HepG2 (cell line): ENCODE measurements around the gene STK10. TPM values are rescaled to one million over a fixed set of nuclear protein-coding genes. Genes with fewer than 3 reads are reported as not detected.
A peak's percentile ranks its signal among the peaks of the same experiment; 100 is the strongest.

Source experiments
- ATAC-seq: fragments of 200-7000 bp; cut with Tn5 transposase; 3 replicates; pipeline ENCODE4 v1.9.1; 2020; ENCODE audit warnings: mild to moderate bottlenecking, moderate library complexity
- BruUV-seq: library from RNA; stranded (reverse); fragments of 400-500 nt; replicated peaks from 2 replicates; lab custom pipeline; 2021; lab: Mats Ljungman, UMichigan
- CTCF ChIA-PET: fragments of 300-600 bp; formaldehyde crosslinking; extraction: SDS; loops from one replicate; lab custom pipeline; 2021; ENCODE audit warnings: low total read pairs, inconsistent platforms, low intra/inter-chr PET ratio; lab: Yijun Ruan, JAX
- POLR2A ChIA-PET: fragments of 350-600 bp; sonication (Branson Sonifier 250); formaldehyde crosslinking; loops from one replicate; lab custom pipeline; 2020; ENCODE audit warnings: antibody characterized with exemption, inconsistent platforms; lab: Yijun Ruan, JAX
- DNase-seq: peaks from one replicate; pipeline ENCODE4 v3.0.0-alpha.2; 2015; ENCODE audit warnings: low spot score
- FAIRE-seq: peaks from 3 replicates; lab custom pipeline; 2011; peaks lifted over from hg19 to GRCh38; lab: Jason Lieb, UNC
- H2AFZ ChIP-seq: one replicate; pipeline ENCODE4 v1.6.1; 2011; ENCODE audit warnings: low read length, inconsistent platforms
- H3K27ac ChIP-seq: fragments of 300-600 bp; 3 replicates; pipeline ENCODE4 v1.8.0; 2011; ENCODE audit warnings: mixed run types, mild to moderate bottlenecking, mixed read lengths, low read length, inconsistent platforms; ENCODE audit not compliant: insufficient read depth; ENCODE audit errors: extremely low read length
- H3K27me3 ChIP-seq, 2 experiments: fragments of 200-600 bp in 1 of 2; 2 replicates in 1 of 2; 3 replicates in 1 of 2; pipeline versions ENCODE4 v1.6.0 to v1.8.0; 2011; ENCODE audit warnings: low read length in 2 of 2, mild to moderate bottlenecking in 2 of 2, moderate library complexity in 2 of 2, inconsistent platforms in 1 of 2; ENCODE audit not compliant: insufficient read depth in 2 of 2, control insufficient read depth in 1 of 2
- H3K36me3 ChIP-seq, 2 experiments: fragments of 200-600 bp in 1 of 2; replicated peaks in 1 of 2; 2 replicates in 1 of 2; 3 replicates in 1 of 2; pipeline versions ENCODE4 v1.5.1 to v1.8.0; 2011; ENCODE audit warnings: low read length in 2 of 2, inconsistent platforms in 1 of 2; ENCODE audit not compliant: insufficient read depth in 2 of 2, control insufficient read depth in 1 of 2
- H3K4me1 ChIP-seq: 2 replicates; pipeline ENCODE4 v1.5.1; 2012; ENCODE audit warnings: low read length, inconsistent platforms; ENCODE audit not compliant: insufficient read depth
- H3K4me2 ChIP-seq: 2 replicates; pipeline ENCODE4 v1.6.0; 2011; ENCODE audit warnings: low read depth, low read length, inconsistent platforms
- H3K4me3 ChIP-seq, 3 experiments: fragments of 200-600 bp in 1 of 3; sonication (generic), shearing (Covaris generic) in 1 of 3; replicated peaks in 1 of 3; 2 replicates each; pipeline ENCODE4 v1.5.1; 2011 to 2016; ENCODE audit warnings: low read length in 3 of 3, inconsistent platforms in 2 of 3, low read depth in 2 of 3, mild to moderate bottlenecking in 2 of 3, control low read depth in 1 of 3, mixed read lengths in 1 of 3; ENCODE audit not compliant: insufficient read depth in 1 of 3
- H3K79me2 ChIP-seq: one replicate; pipeline ENCODE4 v1.6.1; 2011; ENCODE audit warnings: low read length, inconsistent platforms; ENCODE audit not compliant: insufficient read depth
- H3K9ac ChIP-seq: 2 replicates; pipeline ENCODE4 v1.6.0; 2011; ENCODE audit warnings: mild to moderate bottlenecking, low read depth, low read length, inconsistent platforms; ENCODE audit not compliant: insufficient read depth
- H3K9me3 ChIP-seq: 2 replicates; pipeline ENCODE4 v1.5.1; 2012; ENCODE audit warnings: mild to moderate bottlenecking, low read length
- H4K20me1 ChIP-seq: 2 replicates; pipeline ENCODE4 v1.6.0; 2011; ENCODE audit warnings: inconsistent platforms, mild to moderate bottlenecking, low read length, moderate library complexity; ENCODE audit not compliant: insufficient read depth
- ZBTB40 ChIP-seq, 2 experiments: fragments of 450-650 bp in 1 of 2; sonication (generic) in 1 of 2; formaldehyde crosslinking in 1 of 2; IDR thresholded peaks; 2 replicates each; pipeline versions ENCODE4 v1.6.1 to v1.8.0; 2016 to 2022; ENCODE audit warnings: antibody characterized with exemption in 1 of 2, mild to moderate bottlenecking in 1 of 2, missing genetic modification reagents in 1 of 2
- ZFX ChIP-seq: sonication (generic); formaldehyde crosslinking; IDR thresholded peaks from 2 replicates; pipeline ENCODE4 v1.4.0; 2020; ENCODE audit warnings: mild to moderate bottlenecking, low read depth, missing genetic modification reagents, moderate library complexity
- ZNF142 ChIP-seq: sonication (generic); formaldehyde crosslinking; IDR thresholded peaks from 2 replicates; pipeline ENCODE4 v1.4.0; 2020; ENCODE audit warnings: missing genetic modification reagents
- ZSCAN25 ChIP-seq: sonication (generic); formaldehyde crosslinking; IDR thresholded peaks from 2 replicates; pipeline ENCODE4 v1.8.0; 2022; ENCODE audit warnings: mild to moderate bottlenecking, missing genetic modification reagents
- WGBS: methylation state at CpG from one replicate; pipeline ENCODE4 v1.1.6; 2017; ENCODE audit warnings: low lambda C conversion rate; 5-methylcytosine and 5-hydroxymethylcytosine counted together
- in situ Hi-C: cut with HindIII; loops from 2 replicates; pipeline ENCODE4 v1.10.0; 2017; ENCODE audit warnings: low pct_unique_long_range_greater_than_20kb; ENCODE audit not compliant: extremely low pct_ligation_motif_present
- intact Hi-C: fragments of 100-400 bp; cut with micrococcal nuclease; formaldehyde crosslinking; loops from one replicate; pipeline ENCODE4 v1.10.0; 2022; ENCODE audit not compliant: unreplicated experiment
- polyA plus RNA-seq, 8 experiments: library from polyadenylated mRNA; depleted of rRNA in 3 of 8; stranded (reverse) in 7 of 8; unstranded in 1 of 8; fragments of >200 nt; fragmentation: Illumina TruSeq in 4 of 8; extraction: Trizol in 4 of 8; gene quantifications; 2 replicates each; pipeline versions ENCODE4 v1.2.1 to v1.2.3, GENCODE V29; 2011 to 2016; ENCODE audit warnings: low read depth in 4 of 8, missing spikeins in 1 of 8, mixed read lengths in 1 of 8; ENCODE audit not compliant: insufficient read depth in 1 of 8
- total RNA-seq, 5 experiments: library from RNA; depleted of rRNA; stranded (reverse); fragments of >200 nt; fragmentation: Illumina TruSeq; extraction: Trizol; gene quantifications; 2 replicates each; pipeline ENCODE4 v1.2.3, GENCODE V29; 2016; ENCODE audit warnings: low read depth in 1 of 5
- TF ChIP-seq, protein P1 (sequence below): sonication (generic); formaldehyde crosslinking; IDR thresholded peaks from 2 replicates; pipeline ENCODE4 v1.8.0; 2022; ENCODE audit warnings: missing genetic modification reagents, mild to moderate bottlenecking, moderate library complexity, borderline replicate concordance

STK10 gene
- total and polyA plus RNA-seq, 2 of the 13 experiments (the other 11 are each of a cell fraction or from before 2014, with no cell fraction given): 7.0 to 7.2 TPM

DNA sequence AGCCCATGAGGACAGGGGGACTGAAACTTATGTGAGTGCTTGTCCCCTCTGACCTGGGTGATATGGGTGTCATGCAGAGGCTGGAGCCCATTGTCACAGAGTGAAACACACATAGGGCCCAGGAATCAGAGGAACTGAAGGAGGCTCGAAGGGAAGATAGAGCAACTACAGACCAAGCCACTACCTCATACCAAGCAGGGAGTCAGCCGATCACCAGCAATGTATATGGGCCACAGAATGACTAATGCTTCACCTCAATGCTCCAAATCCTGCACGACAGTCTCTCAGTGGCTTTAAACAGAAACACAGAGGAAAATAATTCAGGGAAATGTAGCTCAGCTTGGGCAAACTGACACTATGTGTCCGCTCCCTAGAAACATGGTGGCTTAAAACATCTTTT is 172.7 kb downstream of the STK10 start:
- H2AFZ ChIP-seq: no peak overlapping the region

More for the DNA sequence above, 172.7 kb downstream of the STK10 start:
- no peak overlapping the region for H3K27ac ChIP-seq
- no peaks in the 10 kb centered on the region; the same call in 1 of the 2 replicates for H3K4me1 ChIP-seq
- H3K4me3 ChIP-seq: no peak overlapping the region
- H4K20me1 ChIP-seq: no peaks in the 10 kb centered on the region
- CTCF ChIA-PET: no interaction called here
- FAIRE-seq (no peak), ATAC-seq (no peak; the same call in 1 of the 3 replicates), DNase-seq (no peak)
- BruUV-seq: no TSS peak
- intact Hi-C loops (no loop called here), in situ Hi-C loops (no loop called here)
- no peak overlapping the region for H3K9ac ChIP-seq
- peak overlapping the region; percentile 27; the same call in 1 of the 2 replicates for H3K4me2 ChIP-seq
- POLR2A ChIA-PET: interaction anchor here (1.1 kb wide), 1 partner anchor 8 kb away, joined by 4 read pairs; the partner anchor contains the start of gene FBXW11
- no peaks in the 10 kb centered on the region for H3K9me3 ChIP-seq
- no peaks in the 10 kb centered on the region for H3K79me2 ChIP-seq
- TF ChIP-seq ZFX (no peak), ZNF142 (no peak), ZSCAN25 (CRISPR knock-in tag) (no peak), ZBTB40 (IDR thresholded peaks at IDR 0.05) (no peak), ZBTB40 (CRISPR knock-in tag; IDR thresholded peaks at IDR 0.05) (no peak)
- TF ChIP-seq, protein P1, sequence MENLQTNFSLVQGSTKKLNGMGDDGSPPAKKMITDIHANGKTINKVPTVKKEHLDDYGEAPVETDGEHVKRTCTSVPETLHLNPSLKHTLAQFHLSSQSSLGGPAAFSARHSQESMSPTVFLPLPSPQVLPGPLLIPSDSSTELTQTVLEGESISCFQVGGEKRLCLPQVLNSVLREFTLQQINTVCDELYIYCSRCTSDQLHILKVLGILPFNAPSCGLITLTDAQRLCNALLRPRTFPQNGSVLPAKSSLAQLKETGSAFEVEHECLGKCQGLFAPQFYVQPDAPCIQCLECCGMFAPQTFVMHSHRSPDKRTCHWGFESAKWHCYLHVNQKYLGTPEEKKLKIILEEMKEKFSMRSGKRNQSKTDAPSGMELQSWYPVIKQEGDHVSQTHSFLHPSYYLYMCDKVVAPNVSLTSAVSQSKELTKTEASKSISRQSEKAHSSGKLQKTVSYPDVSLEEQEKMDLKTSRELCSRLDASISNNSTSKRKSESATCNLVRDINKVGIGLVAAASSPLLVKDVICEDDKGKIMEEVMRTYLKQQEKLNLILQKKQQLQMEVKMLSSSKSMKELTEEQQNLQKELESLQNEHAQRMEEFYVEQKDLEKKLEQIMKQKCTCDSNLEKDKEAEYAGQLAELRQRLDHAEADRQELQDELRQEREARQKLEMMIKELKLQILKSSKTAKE (CRISPR knock-in tag): no peak
- TF ChIP-seq, all 625 proteins: peak for 0
- WGBS: 58% methylated on average over 4 of the region's 4 CpGs
- Histone ChIP-seq H3K27me3 (no peaks in the 10 kb centered on the region), H3K36me3 (no peaks in the 10 kb centered on the region)
